Measurements from ENCODE around the gene PRSS2. TPM values are rescaled to one million over a fixed set of nuclear protein-coding genes. Genes with fewer than 3 reads are reported as not detected.

PRSS2 gene
- total RNA-seq, 1 experiment from 2014 or later, result 22.4 TPM

- no TSS peak for BruUV-seq (replicated peaks)
- Histone ChIP-seq H3K4me1 (ENCODE audit: control insufficient read depth, insufficient read depth, low read length) (no peaks in the 10 kb centered on the region), H3K27me3 (ENCODE audit: control insufficient read depth, insufficient read depth, low read length) (peaks cover 15% of the 10 kb centered on the region), H3K4me3 (ENCODE audit: low read depth in 2 of 2, low read length in 2 of 2) (no peak overlapping the region), H3K9me3 (ENCODE audit: control insufficient read depth, insufficient read depth, low read depth, low read length) (no peaks in the 10 kb centered on the region), H3K36me3 (ENCODE audit: control insufficient read depth, insufficient read depth, low read length) (no peaks in the 10 kb centered on the region), H3K27ac (ENCODE audit: low read length) (no peak overlapping the region)
- TF ChIP-seq, protein P1, sequence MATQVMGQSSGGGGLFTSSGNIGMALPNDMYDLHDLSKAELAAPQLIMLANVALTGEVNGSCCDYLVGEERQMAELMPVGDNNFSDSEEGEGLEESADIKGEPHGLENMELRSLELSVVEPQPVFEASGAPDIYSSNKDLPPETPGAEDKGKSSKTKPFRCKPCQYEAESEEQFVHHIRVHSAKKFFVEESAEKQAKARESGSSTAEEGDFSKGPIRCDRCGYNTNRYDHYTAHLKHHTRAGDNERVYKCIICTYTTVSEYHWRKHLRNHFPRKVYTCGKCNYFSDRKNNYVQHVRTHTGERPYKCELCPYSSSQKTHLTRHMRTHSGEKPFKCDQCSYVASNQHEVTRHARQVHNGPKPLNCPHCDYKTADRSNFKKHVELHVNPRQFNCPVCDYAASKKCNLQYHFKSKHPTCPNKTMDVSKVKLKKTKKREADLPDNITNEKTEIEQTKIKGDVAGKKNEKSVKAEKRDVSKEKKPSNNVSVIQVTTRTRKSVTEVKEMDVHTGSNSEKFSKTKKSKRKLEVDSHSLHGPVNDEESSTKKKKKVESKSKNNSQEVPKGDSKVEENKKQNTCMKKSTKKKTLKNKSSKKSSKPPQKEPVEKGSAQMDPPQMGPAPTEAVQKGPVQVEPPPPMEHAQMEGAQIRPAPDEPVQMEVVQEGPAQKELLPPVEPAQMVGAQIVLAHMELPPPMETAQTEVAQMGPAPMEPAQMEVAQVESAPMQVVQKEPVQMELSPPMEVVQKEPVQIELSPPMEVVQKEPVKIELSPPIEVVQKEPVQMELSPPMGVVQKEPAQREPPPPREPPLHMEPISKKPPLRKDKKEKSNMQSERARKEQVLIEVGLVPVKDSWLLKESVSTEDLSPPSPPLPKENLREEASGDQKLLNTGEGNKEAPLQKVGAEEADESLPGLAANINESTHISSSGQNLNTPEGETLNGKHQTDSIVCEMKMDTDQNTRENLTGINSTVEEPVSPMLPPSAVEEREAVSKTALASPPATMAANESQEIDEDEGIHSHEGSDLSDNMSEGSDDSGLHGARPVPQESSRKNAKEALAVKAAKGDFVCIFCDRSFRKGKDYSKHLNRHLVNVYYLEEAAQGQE (IDR thresholded peaks at IDR 0.05; ENCODE audit: insufficient read depth in 1 of 2, low read depth in 2 of 2, low read length in 1 of 2), result no peak
- TF ChIP-seq, protein P2, sequence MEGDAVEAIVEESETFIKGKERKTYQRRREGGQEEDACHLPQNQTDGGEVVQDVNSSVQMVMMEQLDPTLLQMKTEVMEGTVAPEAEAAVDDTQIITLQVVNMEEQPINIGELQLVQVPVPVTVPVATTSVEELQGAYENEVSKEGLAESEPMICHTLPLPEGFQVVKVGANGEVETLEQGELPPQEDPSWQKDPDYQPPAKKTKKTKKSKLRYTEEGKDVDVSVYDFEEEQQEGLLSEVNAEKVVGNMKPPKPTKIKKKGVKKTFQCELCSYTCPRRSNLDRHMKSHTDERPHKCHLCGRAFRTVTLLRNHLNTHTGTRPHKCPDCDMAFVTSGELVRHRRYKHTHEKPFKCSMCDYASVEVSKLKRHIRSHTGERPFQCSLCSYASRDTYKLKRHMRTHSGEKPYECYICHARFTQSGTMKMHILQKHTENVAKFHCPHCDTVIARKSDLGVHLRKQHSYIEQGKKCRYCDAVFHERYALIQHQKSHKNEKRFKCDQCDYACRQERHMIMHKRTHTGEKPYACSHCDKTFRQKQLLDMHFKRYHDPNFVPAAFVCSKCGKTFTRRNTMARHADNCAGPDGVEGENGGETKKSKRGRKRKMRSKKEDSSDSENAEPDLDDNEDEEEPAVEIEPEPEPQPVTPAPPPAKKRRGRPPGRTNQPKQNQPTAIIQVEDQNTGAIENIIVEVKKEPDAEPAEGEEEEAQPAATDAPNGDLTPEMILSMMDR (IDR thresholded peaks at IDR 0.05), result no peak
- TF ChIP-seq SIN3A (IDR thresholded peaks at IDR 0.05; ENCODE audit: borderline replicate concordance, insufficient read depth, low read depth, low read length), result no peak
- no peak for TF ChIP-seq POLR2AphosphoS5 (IDR thresholded peaks at IDR 0.05; ENCODE audit: low read depth, low read length)
- no peak for TF ChIP-seq TCF7L2 (IDR thresholded peaks at IDR 0.05; ENCODE audit: low read depth, low read length)
- ATAC-seq, result no peak
- ChIA-PET POLR2A (interaction anchor here (0.7 kb wide), 1 partner anchor 101 kb away, joined by 3 read pairs; no protein-coding TSS in a partner anchor), CTCF (interaction anchor here (0.6 kb wide), 1 partner anchor 24 kb away, joined by 7 read pairs; no protein-coding TSS in a partner anchor)
- intact Hi-C loops (cut with micrococcal nuclease; ENCODE audit: unreplicated experiment) (no loop called here), in situ Hi-C loops (cut with HindIII; ENCODE audit: low pct_unique_long_range_greater_than_20kb, low sequenced_read_pairs) (no loop called here)
- DNase-seq (ENCODE audit: low read depth, low spot score), result no peak
Measured at GRCh38 chr7:142790056-142790455, 19.3 kb downstream of the PRSS2 start.

- Histone ChIP-seq H3K36me3 (ENCODE audit: control insufficient read depth, insufficient read depth, low read length) (no peaks in the 10 kb centered on the region), H3K27ac (ENCODE audit: low read length) (no peak overlapping the region), H3K4me3 (ENCODE audit: low read depth in 2 of 2, low read length in 2 of 2) (no peak overlapping the region), H3K9me3 (ENCODE audit: control insufficient read depth, insufficient read depth, low read depth, low read length) (no peaks in the 10 kb centered on the region), H3K27me3 (ENCODE audit: control insufficient read depth, insufficient read depth, low read length) (peaks cover 16% of the 10 kb centered on the region), H3K4me1 (ENCODE audit: control insufficient read depth, insufficient read depth, low read length) (no peaks in the 10 kb centered on the region)
- in situ Hi-C loops (cut with HindIII; ENCODE audit: low pct_unique_long_range_greater_than_20kb, low sequenced_read_pairs), result no loop called here
- ChIA-PET POLR2A (interaction anchor here (0.7 kb wide), 1 partner anchor 102 kb away, joined by 3 read pairs; no protein-coding TSS in a partner anchor), CTCF (interaction anchor here (0.6 kb wide), 1 partner anchor 24 kb away, joined by 7 read pairs; no protein-coding TSS in a partner anchor)
- no peak for ATAC-seq
- DNase-seq (ENCODE audit: low read depth, low spot score), result no peak
- TF ChIP-seq, protein P1 (IDR thresholded peaks at IDR 0.05; ENCODE audit: insufficient read depth in 1 of 2, low read depth in 2 of 2, low read length in 1 of 2), result no peak
- TF ChIP-seq, protein P2 (IDR thresholded peaks at IDR 0.05), result no peak
- TF ChIP-seq TCF7L2 (IDR thresholded peaks at IDR 0.05; ENCODE audit: low read depth, low read length), result no peak
- no TSS peak for BruUV-seq (replicated peaks)
- intact Hi-C loops (cut with micrococcal nuclease; ENCODE audit: unreplicated experiment), result no loop called here
Measured at GRCh38 chr7:142790555-142790954, 19.8 kb downstream of the PRSS2 start.
